H7 (cell line): ENCODE data around the gene LSAMP. TPM values are rescaled to one million over a fixed set of nuclear protein-coding genes. Genes with fewer than 3 reads are reported as not detected.
A peak's percentile ranks its signal among the peaks of the same experiment; 100 is the strongest.

Experiments
- DNase-seq: peaks from one replicate; pipeline ENCODE4 v3.0.0; 2012
- H3K27me3 ChIP-seq: 2 replicates; pipeline ENCODE4 v1.6.0; 2011; ENCODE audit warnings: mild to moderate bottlenecking, low read length; ENCODE audit not compliant: control insufficient read depth, insufficient read depth
- H3K36me3 ChIP-seq: replicated peaks from 2 replicates; pipeline ENCODE4 v1.5.1; 2011; ENCODE audit warnings: low read length; ENCODE audit not compliant: control insufficient read depth, insufficient read depth
- H3K4me3 ChIP-seq: 2 replicates; pipeline ENCODE4 v1.5.1; 2011; ENCODE audit warnings: low read depth, mild to moderate bottlenecking, control low read depth, low read length, moderate library complexity; ENCODE audit not compliant: insufficient read depth
- total RNA-seq: library from RNA; depleted of rRNA; stranded (reverse); fragments of >200 nt; shearing (Covaris generic); gene quantifications from 2 replicates; pipeline ENCODE4 v1.2.3, GENCODE V29; 2014

LSAMP gene
- total RNA-seq, 1 experiment from 2014 or later: 2.6 TPM

DNA sequence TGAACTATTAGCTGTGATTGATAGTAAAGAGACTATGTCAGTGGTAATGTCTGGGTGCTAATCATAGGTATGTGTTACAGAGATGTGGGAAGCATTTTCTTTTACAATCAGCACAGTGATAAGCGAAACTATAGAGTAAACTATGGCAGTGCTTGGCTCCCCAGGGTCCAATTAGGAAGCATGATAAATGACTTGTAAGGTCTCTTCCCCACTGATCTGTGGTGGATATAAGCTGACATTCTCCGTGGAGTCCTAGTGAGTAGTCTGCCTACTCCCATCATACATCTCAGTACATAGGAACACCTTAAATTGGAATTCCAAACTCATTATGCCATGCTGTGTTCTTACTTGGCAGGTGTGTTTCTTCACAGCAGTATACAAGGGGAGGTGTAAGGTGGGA, 617.8 kb downstream of the LSAMP start:
- Histone ChIP-seq H3K27me3 (no peaks in the 10 kb centered on the region), H3K4me3 (no peak overlapping the region), H3K36me3 (no peaks in the 10 kb centered on the region)
- DNase-seq: no peak

DNA sequence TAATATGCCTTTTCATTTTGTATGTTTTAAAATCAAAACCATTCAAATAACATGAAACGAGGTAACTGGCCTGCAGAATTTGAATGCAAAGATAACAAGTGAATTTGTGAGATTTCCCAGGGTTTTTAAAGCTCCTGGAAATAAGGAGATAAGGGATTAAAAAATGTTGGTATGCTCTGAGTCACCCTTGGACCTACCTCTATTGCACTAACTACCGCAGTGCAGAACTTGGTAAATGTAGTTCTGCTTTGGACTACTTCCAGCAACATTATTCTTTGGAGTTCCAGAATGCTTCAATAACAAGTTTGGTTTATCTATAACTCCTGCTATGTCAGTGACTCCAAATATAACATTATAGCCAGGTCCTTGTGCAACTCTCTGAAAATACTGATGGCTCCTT, 620.2 kb downstream of the LSAMP start:
- DNase-seq: no peak
- H3K4me3 ChIP-seq: no peak overlapping the region

GRCh38 chr3:115823083-115823482, 622.2 kb downstream of the LSAMP start:
- no peak for DNase-seq
- H3K27me3 ChIP-seq: no peaks in the 10 kb centered on the region
- no peaks in the 10 kb centered on the region for H3K36me3 ChIP-seq
- H3K4me3 ChIP-seq: no peak overlapping the region

More for the DNA sequence above, 620.2 kb downstream of the LSAMP start:
- Histone ChIP-seq H3K27me3 (no peaks in the 10 kb centered on the region), H3K36me3 (no peaks in the 10 kb centered on the region)

DNA sequence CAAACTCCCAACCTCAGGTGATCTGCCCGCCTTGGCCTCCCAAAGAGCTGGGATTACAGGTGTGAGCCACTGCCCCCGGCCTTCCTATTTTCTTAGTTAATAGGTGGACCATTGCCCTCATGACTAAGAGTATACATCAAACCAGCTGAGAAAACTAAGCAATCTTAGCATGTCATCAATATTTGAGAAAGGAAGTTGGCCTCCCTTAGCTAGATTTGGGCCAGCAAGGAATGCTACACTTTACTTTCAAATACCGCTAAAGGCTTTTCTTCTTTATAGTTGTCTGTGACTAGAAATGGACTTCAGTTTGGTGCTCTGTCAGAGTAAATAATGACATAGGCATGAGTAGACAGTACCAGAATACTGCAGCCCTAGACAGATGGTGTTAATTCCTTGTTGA, 622.7 kb downstream of the LSAMP start:
- no peak for DNase-seq
- Histone ChIP-seq H3K27me3 (no peaks in the 10 kb centered on the region), H3K4me3 (no peak overlapping the region), H3K36me3 (no peaks in the 10 kb centered on the region)

DNA sequence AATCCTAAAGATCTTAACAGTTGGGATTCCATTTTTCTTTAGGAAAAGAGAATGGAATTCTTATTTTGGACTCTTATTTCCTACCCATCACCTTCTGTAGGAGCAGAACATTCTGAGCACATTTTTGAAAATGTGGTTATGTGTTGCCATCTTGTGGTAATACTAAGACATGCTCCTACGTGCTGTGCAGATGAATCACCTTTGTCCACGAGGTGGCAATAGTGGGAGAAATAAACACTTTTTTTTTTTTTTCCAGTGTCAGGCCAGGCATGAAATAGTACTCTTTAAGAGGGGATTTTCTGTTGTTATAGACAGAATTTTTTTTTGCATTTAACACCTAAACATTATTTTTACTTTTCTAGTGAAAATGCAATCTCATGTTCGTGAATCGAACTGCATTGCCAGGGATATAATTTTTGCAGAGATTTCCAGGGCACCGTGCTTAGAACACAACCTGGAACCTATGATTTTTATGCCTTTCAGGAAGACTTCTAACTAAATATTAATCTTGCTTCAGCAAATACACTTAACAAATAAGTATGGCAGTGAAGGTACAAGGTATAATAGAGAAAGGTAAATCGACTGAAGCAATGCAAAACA, 625.4 kb downstream of the LSAMP start:
- DNase-seq: no peak
- Histone ChIP-seq H3K27me3 (no peaks in the 10 kb centered on the region), H3K36me3 (no peaks in the 10 kb centered on the region), H3K4me3 (no peak overlapping the region)

DNA sequence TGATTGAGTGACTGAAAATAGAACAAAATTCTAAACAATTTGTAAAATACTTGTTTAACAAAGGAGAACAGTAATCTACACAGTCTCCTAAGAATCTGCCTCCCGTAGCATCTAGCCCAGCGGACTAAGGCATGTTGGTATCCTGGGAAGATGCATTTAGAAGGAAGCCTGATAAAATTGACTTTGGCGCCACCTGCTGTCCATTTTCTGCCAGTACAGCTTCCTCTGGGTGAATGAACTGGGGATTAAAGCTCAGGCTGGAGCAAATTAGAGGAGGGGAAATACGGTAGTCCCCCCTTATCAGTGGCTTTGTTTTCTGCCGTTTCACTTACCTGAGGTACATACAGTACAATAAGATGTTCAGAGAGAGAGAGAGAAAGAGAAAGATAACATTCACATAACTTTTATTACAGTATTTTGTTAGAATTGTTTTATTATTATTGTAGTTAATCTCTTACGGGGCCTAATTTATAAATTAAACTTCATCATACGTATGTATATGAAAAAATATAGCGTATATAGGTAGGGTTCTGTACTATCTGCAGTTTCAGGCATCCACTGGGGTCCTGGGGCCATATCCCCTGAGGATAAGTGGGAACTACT, 630.4 kb downstream of the LSAMP start:
- no peaks in the 10 kb centered on the region for H3K36me3 ChIP-seq
- H3K4me3 ChIP-seq: no peak overlapping the region
- H3K27me3 ChIP-seq: no peaks in the 10 kb centered on the region
- peak; percentile 66 for DNase-seq

GRCh38 chr3:115814006-115814405, 631.3 kb downstream of the LSAMP start:
- Histone ChIP-seq H3K4me3 (no peak overlapping the region), H3K36me3 (no peaks in the 10 kb centered on the region), H3K27me3 (no peaks in the 10 kb centered on the region)
- DNase-seq: no peak

DNA sequence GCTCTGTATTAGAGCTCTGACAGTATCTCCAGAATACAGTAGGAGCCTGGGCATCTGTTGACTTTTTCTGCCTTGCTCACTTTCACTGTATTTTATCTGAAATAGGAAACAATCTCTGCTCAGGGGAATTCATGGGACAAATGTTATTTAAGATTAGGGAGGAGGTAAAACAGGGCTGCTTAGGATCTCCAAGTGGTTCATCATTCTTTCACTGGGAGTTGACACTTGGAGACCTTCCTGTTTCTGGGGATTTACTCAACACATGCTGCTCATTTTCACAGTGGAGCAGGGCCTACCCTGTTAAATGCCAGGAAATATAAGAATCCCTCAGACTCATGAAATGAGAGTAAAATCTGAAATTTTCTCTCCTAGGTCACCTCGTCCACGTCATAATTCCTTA, 636.5 kb downstream of the LSAMP start:
- no peak for DNase-seq
- no peak overlapping the region for H3K4me3 ChIP-seq

GRCh38 chr3:115808244-115808643, 637.0 kb downstream of the LSAMP start:
- Histone ChIP-seq H3K4me3 (no peak overlapping the region), H3K27me3 (no peaks in the 10 kb centered on the region), H3K36me3 (no peaks in the 10 kb centered on the region)
- DNase-seq: no peak

More for the DNA sequence above, 636.5 kb downstream of the LSAMP start:
- Histone ChIP-seq H3K36me3 (no peaks in the 10 kb centered on the region), H3K27me3 (no peaks in the 10 kb centered on the region)

- Histone ChIP-seq H3K4me3 (no peak overlapping the region), H3K27me3 (no peaks in the 10 kb centered on the region), H3K36me3 (no peaks in the 10 kb centered on the region)
- no peak for DNase-seq
Measured at GRCh38 chr3:115806501-115806900, 638.8 kb downstream of the LSAMP start.

GRCh38 chr3:115805520-115805919, 639.8 kb downstream of the LSAMP start:
- H3K4me3 ChIP-seq: no peak overlapping the region
- no peaks in the 10 kb centered on the region for H3K27me3 ChIP-seq
- no peaks in the 10 kb centered on the region for H3K36me3 ChIP-seq
- DNase-seq: no peak

GRCh38 chr3:115804713-115805119, 640.6 kb downstream of the LSAMP start:
- DNase-seq: no peak
- H3K4me3 ChIP-seq: no peak overlapping the region
- no peaks in the 10 kb centered on the region for H3K36me3 ChIP-seq
- no peaks in the 10 kb centered on the region for H3K27me3 ChIP-seq

DNA sequence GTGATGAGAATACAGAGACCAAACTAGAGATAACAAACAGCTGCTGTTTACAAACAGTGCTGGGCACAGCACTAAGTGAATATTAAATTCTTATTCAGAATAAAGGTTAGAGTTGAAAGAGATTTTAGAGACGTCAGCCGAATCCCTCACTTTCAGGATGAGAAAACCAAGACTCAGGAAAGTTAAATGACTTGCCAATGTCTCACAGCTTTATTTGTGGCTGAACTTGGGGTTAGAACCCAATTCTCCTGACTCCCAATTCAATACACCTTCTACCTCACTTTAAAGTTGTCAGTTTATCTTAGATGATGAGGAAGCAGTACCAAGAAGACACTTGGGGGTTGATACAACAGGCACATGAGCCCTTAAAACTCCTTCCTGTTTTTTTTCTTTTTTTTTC, 641.1 kb downstream of the LSAMP start:
- Histone ChIP-seq H3K36me3 (no peaks in the 10 kb centered on the region), H3K4me3 (no peak overlapping the region), H3K27me3 (no peaks in the 10 kb centered on the region)
- no peak for DNase-seq

- DNase-seq: peak; percentile 34
- Histone ChIP-seq H3K4me3 (no peak overlapping the region), H3K36me3 (no peaks in the 10 kb centered on the region), H3K27me3 (no peaks in the 10 kb centered on the region)
Measured at GRCh38 chr3:115803661-115804060, 641.6 kb downstream of the LSAMP start.

- H3K36me3 ChIP-seq: no peaks in the 10 kb centered on the region
- H3K27me3 ChIP-seq: no peaks in the 10 kb centered on the region
- no peak overlapping the region for H3K4me3 ChIP-seq
- DNase-seq: no peak
Measured at GRCh38 chr3:115800489-115801075, 644.7 kb downstream of the LSAMP start.
